Non-pigmented ciliary epithelial cell (primary cell): ENCODE results near the gene ABCG4.

Source experiments
- DNase-seq: peaks from one replicate; pipeline ENCODE4 v3.0.0-alpha.2; 2010; ENCODE audit warnings: low read depth

ABCG4 gene

GRCh38 chr11:119206511-119207414 lies 57.9 kb downstream of the ABCG4 start:
- no peak for DNase-seq

- DNase-seq = no peak
These were observed 58.6 kb downstream of the ABCG4 start for GRCh38 chr11:119207415-119207960.

GRCh38 chr11:119209186-119209585 lies 60.3 kb downstream of the ABCG4 start:
- DNase-seq = no peak

- no peak for DNase-seq
These were observed 61.2 kb downstream of the ABCG4 start for GRCh38 chr11:119210050-119210449.
